GM18873 (cell line): Measurements from ENCODE around the gene POMGNT1.
"Not testable (repeated sequence)": the region's sequence is repeated elsewhere in the genome, so short reads cannot be mapped to it uniquely, and the experiment has no call there.

Experiments
- ATAC-seq: cut with Tn5 transposase; IDR thresholded peaks from one replicate; pipeline ENCODE4 v1.9.1; 2021; ENCODE audit warnings: mild to moderate bottlenecking, moderate library complexity, moderate number of reproducible peaks; ENCODE audit not compliant: unreplicated experiment, low FRiP score

Gene POMGNT1

DNA sequence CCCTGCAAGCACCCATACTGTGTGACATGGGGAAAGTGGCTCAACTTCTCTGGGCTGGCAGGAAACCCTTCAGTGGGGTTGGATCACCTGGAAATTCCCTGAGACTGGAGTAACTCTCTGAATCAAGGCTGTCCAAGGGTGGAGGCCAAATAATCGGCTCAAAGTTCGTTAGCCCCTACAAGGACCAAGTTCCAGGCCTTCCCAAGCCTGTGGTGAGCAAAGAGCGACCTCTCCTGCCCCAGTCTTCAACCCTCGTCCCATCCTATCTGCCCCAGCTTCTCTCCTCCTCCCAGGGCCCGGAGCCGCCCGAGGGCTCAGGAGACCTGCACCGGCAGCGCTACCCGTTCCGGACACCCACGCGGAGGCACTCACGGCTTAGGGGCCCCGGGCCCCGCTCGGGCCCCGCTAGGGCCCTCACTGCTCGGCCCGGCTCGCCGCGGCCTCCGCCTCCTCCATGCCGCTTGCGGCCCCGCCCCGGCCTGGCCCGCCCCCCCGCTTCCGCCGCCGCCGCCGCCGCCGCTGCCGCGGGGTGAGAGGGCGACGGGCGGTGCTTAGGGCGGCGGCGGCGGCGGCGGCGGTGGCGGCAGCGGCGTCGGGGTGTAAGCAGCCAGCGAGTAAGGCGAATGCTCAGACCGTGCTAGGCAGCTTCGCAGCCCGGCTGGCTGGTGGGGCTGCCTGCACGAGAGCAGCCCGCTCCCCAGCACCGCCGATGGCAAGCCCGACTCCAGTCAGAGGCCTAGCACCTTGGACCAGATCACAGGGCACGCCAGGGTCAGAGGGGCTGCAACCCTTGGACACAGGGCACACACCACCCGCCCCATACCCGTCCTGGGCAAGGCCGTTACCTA, at the start of gene POMGNT1:
Gene POMGNT1 (minus strand): TSS at position 471 of the 848 bp plus-strand sequence. CDS start 613 bp downstream, outside the sequence.
- no peak for ATAC-seq

DNA sequence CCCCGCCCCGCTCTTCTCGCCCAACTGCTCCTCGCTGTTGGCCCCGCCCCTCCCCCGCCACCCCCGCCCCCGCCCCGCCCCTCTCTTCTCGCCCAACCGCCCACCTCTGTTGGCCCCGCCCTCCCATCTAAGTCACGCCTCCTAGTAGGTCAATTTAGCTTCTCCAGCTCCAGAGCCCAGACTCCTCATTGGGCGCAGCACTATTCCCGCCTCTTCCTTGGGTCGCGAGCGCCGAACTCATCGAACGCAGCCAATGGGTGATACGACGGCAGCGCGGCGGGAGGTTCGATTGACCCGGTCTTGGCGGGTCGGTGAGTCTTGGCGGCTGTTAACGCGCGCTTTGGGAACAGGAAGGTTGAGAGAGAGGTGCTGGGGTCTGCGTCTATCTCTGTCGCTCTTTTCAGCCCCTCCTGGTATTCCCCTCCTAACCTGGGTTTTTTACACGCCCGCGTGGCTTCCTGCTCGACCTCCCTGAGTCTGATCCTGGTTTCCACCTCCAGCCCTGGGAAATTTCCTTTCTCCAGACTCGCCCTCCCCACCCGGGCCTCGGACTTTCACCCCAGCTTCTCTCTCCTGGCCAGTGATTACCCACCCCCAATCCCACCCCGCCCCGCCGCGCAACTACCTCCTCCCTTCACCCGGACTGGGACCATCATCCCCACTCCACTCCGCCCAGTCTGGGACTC, 49.3 kb upstream of the POMGNT1 start, which contains the start of gene RAD54L:
Gene RAD54L (plus strand): TSS at position 328 of the 686 bp plus-strand sequence. CDS start 643 bp downstream, outside the sequence.
- ATAC-seq: peak; percentile 91

DNA sequence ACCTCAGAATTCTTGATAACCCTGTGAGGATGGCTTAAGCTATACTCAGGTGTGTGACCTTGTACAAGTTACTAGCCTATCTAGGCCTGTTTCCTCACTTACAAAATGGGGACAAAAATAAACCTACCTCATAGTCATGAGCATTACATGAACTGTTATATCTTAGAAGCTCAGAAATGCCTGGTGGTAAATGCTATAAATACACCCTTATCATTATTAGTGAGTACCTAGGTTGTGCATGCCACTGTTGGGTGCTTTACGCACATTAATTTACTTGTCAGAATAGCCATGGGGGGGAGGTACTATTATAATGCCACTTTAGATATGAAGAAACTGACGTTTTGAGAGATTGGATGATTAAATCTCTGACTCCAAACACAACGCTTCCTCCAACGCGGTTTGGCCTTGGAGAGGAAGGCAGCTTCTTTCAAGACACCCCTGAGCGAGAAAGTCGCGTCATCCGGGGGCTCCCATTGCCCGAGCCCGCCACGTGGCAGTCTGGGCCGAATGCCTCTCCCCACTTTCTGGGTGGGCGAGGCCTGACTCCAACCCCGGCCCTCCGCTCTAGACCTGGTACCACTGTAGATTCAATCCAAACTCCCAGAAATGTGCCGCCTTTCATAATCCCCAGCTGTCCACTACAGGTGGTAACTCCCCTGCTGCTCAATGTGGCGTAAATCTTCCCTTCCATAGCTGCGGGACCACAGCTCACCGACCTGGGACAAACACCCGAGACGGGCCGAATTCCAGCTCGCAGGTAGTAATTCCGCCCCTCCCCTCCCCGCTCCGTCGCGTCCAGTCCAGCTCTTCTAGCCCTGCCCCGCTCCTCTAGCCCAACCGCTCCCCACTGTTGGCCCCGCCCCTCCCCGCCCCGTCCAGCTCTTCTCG, 48.6 kb upstream of the POMGNT1 start:
- ATAC-seq: peak; percentile 21

DNA sequence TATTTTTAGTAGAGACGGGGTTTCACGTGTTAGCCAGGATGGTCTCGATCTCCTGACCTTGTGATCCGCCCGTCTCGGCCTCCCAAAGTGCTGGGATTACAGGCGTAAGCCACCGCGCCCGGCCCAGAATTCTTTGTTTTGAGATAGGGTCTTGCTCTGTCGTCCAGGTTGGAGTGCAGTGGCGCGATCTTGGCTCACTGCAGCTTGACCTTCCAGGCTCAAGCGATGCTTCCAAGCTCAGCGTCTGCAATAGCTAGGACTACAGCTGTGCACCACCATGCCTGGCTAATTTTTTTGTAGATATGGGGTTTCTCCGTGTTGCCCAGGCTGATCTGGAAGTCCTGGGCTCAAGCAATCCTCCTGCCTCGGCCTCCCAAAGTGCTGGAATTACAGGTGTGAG, 47.9 kb upstream of the POMGNT1 start:
- not testable (repeated sequence) for ATAC-seq

DNA sequence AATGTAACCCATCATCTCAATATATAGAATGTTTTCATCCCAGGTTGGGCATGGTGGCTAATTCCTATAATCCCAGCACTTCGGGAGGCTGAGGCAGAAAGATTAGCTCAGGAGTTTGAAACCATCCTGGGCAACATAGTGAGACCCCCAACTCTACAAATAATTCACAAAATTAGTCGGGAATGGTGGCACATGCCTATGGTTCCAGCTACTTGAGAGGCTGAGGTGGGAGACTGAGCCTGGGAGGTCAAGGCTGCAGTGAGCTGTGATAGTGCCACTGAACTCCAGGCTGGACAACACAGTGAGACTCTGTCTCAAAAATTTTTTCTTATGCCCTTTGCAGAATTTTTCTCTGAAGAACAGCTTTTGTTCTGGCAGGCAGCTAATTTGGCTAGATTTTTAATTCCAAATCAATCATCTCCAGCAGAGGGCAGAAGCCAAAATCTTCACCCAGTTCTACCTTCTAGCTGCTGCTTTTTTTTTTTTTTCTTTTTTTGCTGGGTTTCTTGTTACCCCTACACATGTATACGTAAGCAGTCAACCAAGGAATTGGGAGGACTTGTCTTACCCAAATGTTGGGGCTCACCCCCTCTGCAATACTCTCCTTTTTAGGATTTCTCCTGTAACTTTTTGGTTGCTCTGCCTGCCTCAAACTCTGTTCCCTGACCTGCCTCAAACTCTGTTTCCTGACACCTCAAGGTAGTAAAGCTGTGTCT, 46.6 kb upstream of the POMGNT1 start:
- ATAC-seq: no peak

DNA sequence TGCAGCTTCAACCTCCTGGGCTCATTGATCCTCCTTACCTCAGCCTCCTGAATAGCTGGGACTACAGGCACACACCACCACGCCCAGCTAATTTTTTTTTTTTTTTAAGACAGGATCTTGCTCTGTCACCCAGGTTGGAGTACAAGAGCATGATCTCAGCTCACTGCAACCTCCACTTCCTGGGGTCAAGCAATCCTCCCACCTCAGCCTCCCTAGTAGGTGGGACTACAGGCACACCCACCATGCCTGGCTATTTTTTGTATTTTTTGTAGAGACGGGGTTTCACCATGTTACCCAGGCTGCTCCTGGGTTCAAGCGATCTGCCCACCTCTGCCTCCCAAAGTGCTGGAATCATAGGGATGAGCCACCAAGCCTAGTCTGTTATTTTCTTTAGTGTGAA, 45.6 kb upstream of the POMGNT1 start:
- not testable (repeated sequence) for ATAC-seq

DNA sequence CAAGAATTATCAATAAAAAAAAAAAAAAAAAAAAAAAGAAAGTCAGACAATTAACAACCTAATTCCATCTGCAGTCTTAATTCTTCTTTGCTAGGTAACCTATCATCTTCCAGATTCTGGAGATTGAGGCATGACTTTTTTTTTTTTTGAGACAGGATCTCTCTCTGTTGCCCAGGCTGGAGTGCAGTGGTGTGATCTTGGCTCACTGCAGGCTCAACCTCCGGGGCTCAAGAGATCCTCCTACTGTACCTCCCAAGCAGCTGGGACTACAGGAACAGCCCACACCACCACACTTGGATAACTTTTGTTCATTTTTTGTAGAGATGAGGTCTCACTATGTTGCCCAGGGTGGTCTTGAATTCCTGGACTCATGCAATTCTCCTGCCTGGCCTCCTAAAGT, 44.7 kb upstream of the POMGNT1 start:
- no peak for ATAC-seq

DNA sequence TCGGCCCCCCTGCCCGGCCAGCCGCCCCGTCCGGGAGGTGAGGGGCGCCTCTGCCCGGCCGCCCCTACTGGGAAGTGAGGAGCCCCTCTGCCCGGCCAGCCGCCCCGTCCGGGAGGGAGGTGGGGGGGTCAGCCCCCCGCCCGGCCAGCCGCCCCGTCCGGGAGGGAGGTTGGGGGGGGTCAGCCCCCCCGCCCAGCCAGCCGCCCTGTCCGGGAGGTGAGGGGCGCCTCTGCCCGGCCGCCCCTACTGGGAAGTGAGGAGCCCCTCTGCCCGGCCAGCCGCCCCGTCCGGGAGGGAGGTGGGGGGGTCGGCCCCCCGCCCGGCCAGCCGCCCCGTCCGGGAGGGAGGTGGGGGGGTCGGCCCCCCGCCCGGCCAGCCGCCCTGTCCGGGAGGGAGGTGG, 43.5 kb upstream of the POMGNT1 start:
- ATAC-seq: not testable (repeated sequence)

DNA sequence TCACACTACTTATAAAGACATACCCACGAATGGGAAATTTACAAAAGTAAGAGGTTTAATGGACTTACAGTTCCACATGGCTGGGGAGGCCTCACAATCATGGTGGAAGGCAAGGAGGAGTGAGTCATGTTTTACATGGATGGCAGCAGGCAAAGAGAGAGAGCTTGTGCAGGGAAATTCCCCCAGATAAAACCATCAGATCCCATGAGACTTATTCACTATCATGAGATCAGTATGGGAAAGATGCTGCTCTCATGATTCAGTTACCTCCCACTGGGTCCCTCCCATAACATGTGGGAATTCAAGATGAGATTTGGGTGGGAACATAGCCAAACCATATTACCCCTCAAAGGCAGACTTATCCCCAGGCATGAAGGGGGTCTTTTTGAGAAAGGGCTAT, 40.6 kb upstream of the POMGNT1 start:
- ATAC-seq: not testable (repeated sequence)

DNA sequence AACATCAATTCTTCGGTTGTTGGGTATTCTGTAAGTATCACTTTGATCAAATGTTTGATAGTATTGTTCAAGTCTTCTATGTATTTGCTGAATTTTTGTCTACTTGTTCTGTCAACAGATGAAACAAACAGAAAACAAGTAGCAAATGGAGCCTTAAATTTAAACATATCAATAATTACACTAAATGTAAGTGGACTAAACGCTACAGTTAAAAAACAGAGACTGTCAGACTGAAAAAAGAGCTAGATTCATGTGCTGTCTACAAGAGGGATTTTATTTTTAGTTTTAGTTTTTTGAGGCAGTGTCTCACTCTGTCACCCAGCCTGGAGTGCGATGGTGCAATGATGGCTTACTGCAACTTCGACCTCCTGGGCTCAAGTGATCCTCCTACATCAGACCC, 38.6 kb upstream of the POMGNT1 start:
- ATAC-seq: no peak

DNA sequence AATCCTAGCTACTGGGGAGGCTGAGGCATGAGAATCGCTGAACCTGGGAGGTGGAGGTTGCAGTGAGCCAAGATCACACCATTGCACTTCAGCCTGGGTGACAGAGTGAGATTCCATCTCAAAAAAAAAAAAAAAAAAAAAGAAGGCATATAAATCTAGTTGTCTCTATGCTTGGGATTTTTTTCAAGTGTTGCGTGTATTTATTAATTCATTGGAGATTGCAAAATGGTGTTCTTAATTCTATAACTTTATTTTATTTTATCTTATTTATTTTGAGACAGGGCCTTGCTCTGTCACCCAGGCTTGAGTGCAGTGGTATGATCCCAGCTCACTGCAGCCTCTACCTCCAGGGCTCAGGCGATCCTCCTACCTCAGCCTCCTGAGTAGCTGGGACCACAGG, 33.0 kb upstream of the POMGNT1 start:
- ATAC-seq: not testable (repeated sequence)

DNA sequence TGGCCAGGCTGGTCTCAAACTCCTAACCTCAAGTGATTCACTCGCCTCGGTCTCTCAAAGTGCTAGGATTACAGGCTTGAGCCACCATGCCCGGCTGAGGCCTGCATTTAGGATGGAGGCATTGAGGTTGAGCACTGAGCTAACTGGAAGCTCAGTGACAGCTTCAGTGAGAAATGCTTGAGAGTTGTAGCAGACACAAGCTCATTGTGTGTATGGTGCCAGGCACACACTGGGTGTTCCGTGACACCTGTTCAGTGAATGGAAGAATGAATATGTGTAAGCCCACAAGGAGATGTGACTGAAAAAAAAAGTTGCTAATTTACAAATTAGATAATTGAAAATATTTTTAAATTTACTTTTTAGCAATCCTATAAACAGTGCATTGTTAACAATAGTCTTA, 26.7 kb upstream of the POMGNT1 start:
- ATAC-seq: no peak

DNA sequence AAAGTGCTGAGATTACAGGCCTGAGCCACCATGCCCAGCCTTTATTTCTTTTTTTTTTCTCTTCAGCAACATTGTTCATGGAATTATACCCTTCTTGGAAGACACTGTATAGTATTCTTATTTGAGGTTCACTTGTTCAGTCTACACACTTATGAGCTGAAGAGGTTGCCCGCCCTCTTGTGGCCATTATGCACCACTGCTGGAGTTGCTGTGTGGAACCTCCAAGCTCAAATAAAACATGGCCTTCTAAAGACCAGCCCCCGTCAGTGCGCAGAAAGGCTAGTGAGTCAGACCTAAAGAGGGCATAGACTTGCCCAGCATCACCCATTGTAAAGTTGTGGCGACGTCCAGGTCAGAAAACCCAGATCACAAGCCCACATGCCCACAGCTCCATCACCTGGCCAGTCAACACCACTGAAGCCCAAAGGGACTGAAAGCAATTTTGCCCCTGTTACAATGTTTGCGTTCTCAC, 25.3 kb upstream of the POMGNT1 start:
- ATAC-seq: no peak

DNA sequence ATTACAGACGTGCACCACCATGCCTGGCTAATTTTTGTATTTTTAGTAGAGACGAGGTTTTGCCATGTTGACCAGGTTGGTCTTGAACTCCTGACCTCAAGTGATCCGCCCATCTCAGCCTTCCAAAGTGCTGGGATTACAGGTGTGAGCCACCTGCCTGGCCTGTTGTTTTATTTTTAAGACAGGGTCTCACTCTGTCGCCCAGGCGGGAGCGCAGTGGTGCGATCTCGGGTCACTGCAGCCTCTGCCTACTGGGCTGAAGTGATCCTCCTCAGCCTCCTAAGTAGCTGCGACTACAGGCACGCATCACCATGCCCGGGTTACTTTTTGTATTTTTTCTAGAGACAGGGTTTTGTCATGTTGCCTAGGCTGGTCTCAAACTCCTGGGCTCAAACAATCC, 24.8 kb upstream of the POMGNT1 start:
- not testable (repeated sequence) for ATAC-seq

DNA sequence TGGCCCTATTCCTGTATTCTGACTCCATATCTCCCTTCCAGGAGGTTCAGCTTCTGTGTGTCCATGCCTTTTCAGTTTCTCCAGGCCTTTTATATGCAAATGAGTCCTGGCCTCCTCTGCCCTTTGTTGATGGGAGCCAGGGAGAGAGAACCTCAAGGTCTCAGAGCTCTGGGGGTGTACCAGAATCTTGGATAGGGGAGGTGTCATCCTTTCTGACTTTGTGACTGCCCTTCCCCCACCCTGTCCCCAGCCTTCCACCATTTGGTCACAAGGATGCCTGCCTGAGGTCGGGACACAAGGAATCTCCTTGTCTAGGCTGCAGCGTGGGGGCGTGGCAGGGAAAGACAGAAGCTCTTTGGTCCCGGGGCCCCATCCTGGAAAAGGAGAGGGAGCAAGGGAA, 23.5 kb upstream of the POMGNT1 start:
- ATAC-seq: no peak

DNA sequence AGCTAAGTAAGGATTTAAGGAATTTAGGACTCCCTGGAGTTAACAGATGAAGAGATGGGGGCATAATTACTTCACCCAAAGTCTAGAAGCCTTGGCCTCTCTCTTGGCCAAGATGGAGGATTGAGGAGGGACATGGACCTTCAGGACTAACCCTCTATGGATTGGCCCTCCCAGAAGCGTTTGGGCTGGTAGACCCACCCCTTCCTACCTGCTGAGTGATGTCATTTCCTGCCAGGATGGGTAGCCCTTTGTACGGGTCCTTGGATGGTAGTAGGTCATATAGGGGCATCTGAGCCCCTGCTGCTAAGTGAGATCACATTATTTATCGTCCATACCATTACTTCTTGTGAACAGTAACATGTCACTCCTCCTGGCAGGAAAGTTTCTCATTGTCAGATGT, 22.6 kb upstream of the POMGNT1 start:
- ATAC-seq: no peak

DNA sequence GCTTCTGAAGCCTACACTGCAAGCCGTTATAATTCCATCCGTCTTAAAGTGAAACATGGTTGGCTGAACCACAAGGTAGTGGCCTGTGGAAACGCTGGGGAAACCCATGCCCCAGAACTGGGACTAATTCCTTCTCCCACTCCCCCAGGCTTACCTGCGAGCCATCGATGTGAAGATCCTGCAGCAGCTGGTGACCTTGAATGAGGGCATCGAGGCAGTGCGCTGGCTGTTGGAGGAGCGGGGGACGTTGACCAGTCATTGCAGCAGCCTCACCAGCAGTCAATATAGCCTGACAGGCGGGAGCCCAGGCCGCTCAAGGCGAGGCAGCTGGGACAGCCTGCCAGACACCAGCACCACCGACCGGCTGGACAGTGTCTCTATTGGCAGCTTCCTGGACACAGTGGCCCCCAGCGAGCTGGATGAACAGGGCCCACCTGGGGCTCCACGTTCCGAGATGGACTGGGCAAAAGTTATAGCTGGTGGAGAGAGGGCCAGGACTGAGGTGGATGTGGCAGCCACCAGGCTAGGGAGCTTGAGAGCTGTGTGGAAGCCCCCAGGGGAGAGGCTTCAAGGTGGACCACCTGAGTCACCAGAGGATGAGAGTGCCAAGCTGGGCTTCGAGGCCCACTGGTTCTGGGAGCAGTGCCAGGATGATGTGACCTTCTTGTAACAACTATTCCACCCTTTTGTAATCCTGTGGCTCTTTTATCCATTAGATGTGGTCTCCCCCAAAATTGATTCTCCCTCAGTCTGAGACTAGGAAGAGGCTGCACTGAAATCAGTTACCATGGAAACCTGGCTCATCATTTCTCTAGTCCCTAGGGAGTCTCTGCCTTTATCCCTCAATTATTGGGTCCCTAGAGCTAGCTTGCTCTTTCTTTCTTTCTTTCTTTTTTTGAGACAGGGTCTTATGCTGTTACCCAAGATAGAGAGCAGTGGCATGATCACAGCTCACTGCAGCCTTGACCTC, 21.6 kb upstream of the POMGNT1 start:
- no peak for ATAC-seq

DNA sequence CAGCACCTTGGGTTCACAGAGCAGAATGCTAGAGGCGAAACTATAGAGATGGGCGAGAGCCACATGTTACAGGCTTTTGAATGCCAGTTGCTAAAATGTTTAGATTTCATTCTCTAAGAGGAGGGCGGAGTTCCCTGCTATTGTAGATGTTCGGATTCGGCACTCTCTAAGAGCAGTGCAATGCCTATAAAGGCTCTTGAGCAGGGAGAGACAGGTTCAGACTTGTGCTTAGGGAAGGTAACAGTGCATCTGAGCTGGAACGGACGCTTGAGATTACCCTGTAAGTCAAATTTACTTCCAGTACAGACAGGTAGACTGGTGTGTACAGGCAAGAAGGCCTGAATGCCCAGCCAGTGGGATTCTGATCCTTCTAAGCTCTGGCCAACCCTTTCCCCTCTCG, 20.2 kb upstream of the POMGNT1 start:
- ATAC-seq: no peak

DNA sequence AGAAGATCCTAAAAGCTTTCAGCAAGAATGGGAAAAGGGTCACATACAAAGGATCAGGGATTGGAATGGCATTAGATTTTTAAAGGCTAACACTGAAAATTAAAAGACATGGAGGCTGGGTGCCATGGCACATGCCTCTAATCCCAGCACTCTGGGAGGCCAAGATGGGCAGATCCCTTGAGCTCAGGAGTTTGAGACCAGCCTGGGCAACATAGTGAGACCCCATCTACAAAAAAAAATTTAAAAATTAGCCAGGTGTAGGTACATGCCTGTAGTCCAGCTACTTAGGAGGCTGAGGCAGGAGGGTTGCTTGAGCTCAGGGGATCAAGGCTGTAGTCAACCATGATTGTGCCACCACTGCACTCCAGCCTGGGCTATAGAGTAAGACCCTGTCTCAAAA, 17.3 kb upstream of the POMGNT1 start:
- no peak for ATAC-seq
